ENCODE measurements around the gene TMEM255B. TPM values are rescaled to one million over a fixed set of nuclear protein-coding genes. Genes with fewer than 3 reads are reported as not detected.

TMEM255B gene
- total RNA-seq, 1 experiment from 2014 or later: 0.61 TPM

- TF ChIP-seq CTCF (conservative IDR thresholded peaks at IDR 0.05) (no peak), EZH2 (IDR thresholded peaks at IDR 0.05; ENCODE audit: low read depth) (no peak)
- 0 out of 2 replicates have a peak, but pooled peaks cover 5% of the 10 kb centered on the region for H3F3A ChIP-seq (ENCODE audit: insufficient read depth, low read depth)
- no TSS peak for BruUV-seq (replicated peaks)
- POLR2A ChIA-PET (ENCODE audit: unreplicated experiment): no interaction called here
- DNase-seq: no peak
- CTCF ChIA-PET: no interaction called here
- H3K36me3 ChIP-seq (ENCODE audit: low read depth): no peaks in the 10 kb centered on the region
- H4K20me1 ChIP-seq (ENCODE audit: insufficient read depth): no peaks in the 10 kb centered on the region
- H2AFZ ChIP-seq: no peak overlapping the region
- no peak overlapping the region for H3K4me2 ChIP-seq
- no peaks in the 10 kb centered on the region for H3K4me1 ChIP-seq (replicated peaks; ENCODE audit: insufficient read depth)
- no peaks in the 10 kb centered on the region for H3K9me2 ChIP-seq (ENCODE audit: insufficient read depth)
- no peak overlapping the region for H3K27ac ChIP-seq
- intact Hi-C loops (cut with micrococcal nuclease; ENCODE audit: unreplicated experiment): no loop called here
- peaks cover 73% of the 10 kb centered on the region for H3K27me3 ChIP-seq (ENCODE audit: insufficient read depth, low read depth)
- no peaks in the 10 kb centered on the region for H3K79me2 ChIP-seq (ENCODE audit: low read depth)
- H3K9me3 ChIP-seq (ENCODE audit: insufficient read depth, low read depth): no peaks in the 10 kb centered on the region
- H3K4me3 ChIP-seq: no peak overlapping the region
Measured at GRCh38 chr13:113796211-113796963, 37.4 kb downstream of the TMEM255B start.

GRCh38 chr13:113796964-113797676, 38.1 kb downstream of the TMEM255B start:
- CTCF ChIA-PET: no interaction called here
- H3K27me3 ChIP-seq (ENCODE audit: insufficient read depth, low read depth): peaks cover 74% of the 10 kb centered on the region
- POLR2A ChIA-PET (ENCODE audit: unreplicated experiment): no interaction called here

More at GRCh38 chr13:113796964-113797676, 38.1 kb downstream of the TMEM255B start:
- H3K9me3 ChIP-seq (ENCODE audit: insufficient read depth, low read depth): no peaks in the 10 kb centered on the region
- H3K27ac ChIP-seq: no peak overlapping the region
- no peak for DNase-seq
- H3K79me2 ChIP-seq (ENCODE audit: low read depth): no peaks in the 10 kb centered on the region
- no peaks in the 10 kb centered on the region for H3K4me1 ChIP-seq (replicated peaks; ENCODE audit: insufficient read depth)
- H3K36me3 ChIP-seq (ENCODE audit: low read depth): no peaks in the 10 kb centered on the region
- intact Hi-C loops (cut with micrococcal nuclease; ENCODE audit: unreplicated experiment): no loop called here
- BruUV-seq (replicated peaks): no TSS peak
- no peaks in the 10 kb centered on the region for H4K20me1 ChIP-seq (ENCODE audit: insufficient read depth)
- no peak for TF ChIP-seq CTCF (conservative IDR thresholded peaks at IDR 0.05)
- no peak for TF ChIP-seq EZH2 (IDR thresholded peaks at IDR 0.05; ENCODE audit: low read depth)
- no peaks in the 10 kb centered on the region for H3K9me2 ChIP-seq (ENCODE audit: insufficient read depth)
- no peak overlapping the region for H2AFZ ChIP-seq
- no peak overlapping the region for H3K4me3 ChIP-seq
- H3K4me2 ChIP-seq: no peak overlapping the region
- 0 out of 2 replicates have a peak, but pooled peaks cover 3% of the 10 kb centered on the region for H3F3A ChIP-seq (ENCODE audit: insufficient read depth, low read depth)
